ENCODE data around the gene ATXN1. TPM values are rescaled to one million over a fixed set of nuclear protein-coding genes. Genes with fewer than 3 reads are reported as not detected.

Gene ATXN1
- total RNA-seq, 4 donors from 2014 or later: 16.3 to 52.2 (median 25.7) TPM

DNA sequence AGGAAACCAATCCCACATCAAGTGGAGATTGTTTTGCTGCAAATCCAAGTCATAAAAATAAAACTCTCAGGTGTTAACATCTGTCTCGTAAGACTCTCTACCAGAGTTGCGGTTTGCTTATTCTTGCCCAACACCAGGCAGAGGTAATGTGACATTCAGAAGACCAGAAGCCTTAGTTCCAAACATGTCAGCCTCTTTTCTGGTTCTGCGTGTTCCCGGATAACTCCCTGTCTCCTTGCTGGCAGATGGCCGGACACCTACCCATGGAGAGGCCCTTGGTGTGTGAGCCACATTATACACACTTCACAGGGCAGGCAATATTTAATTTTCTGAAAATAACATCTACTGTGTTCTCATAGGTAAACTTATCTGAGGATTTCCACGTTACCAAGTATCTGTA, 449.5 kb downstream of the ATXN1 start:
- intact Hi-C loops (cut with DNase I; ENCODE audit: low total_unique reads): no loop called here
- TF ChIP-seq POLR2A (IDR thresholded peaks at IDR 0.05): no peak
- TF ChIP-seq, protein P1, sequence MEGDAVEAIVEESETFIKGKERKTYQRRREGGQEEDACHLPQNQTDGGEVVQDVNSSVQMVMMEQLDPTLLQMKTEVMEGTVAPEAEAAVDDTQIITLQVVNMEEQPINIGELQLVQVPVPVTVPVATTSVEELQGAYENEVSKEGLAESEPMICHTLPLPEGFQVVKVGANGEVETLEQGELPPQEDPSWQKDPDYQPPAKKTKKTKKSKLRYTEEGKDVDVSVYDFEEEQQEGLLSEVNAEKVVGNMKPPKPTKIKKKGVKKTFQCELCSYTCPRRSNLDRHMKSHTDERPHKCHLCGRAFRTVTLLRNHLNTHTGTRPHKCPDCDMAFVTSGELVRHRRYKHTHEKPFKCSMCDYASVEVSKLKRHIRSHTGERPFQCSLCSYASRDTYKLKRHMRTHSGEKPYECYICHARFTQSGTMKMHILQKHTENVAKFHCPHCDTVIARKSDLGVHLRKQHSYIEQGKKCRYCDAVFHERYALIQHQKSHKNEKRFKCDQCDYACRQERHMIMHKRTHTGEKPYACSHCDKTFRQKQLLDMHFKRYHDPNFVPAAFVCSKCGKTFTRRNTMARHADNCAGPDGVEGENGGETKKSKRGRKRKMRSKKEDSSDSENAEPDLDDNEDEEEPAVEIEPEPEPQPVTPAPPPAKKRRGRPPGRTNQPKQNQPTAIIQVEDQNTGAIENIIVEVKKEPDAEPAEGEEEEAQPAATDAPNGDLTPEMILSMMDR (IDR thresholded peaks at IDR 0.05): no peak
- no peak overlapping the region for H3K4me3 ChIP-seq (ENCODE audit: low read depth, poor library complexity, severe bottlenecking)
- 95 to 97% methylated on average over 6 of the region's 6 CpGs for WGBS, 2 donors
- no peak for DNase-seq (ENCODE audit: low spot score in 2 of 2)

DNA sequence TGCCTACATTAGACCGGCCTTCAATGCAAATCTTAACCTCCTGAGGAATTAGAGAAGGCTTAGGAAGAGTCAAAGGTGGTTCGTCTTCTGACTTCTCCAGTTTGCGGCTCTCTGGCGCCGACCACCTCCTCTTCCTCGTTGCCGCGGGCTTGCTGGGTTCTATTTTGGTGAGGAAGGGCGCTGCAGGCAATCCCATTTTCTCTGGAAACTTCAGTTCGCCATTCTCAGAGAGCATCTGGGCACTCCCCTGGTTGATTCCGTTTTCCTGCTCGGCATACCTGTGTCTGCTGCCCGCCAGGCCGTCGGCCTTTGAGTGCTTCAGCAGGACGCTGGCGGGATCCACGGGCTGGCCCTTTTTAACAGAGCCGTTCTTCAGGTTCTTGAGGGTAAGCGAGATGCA, 454.9 kb downstream of the ATXN1 start:
- H3K4me3 ChIP-seq (ENCODE audit: low read depth, poor library complexity, severe bottlenecking): no peak overlapping the region
- TF ChIP-seq, protein P1 (IDR thresholded peaks at IDR 0.05): no peak
- TF ChIP-seq POLR2A (IDR thresholded peaks at IDR 0.05): no peak
- 90 to 91% methylated on average over 20 of the region's 20 CpGs for WGBS, 2 donors
- DNase-seq (ENCODE audit: low spot score in 2 of 2): no peak
- intact Hi-C loops (cut with DNase I; ENCODE audit: low total_unique reads): no loop called here

DNA sequence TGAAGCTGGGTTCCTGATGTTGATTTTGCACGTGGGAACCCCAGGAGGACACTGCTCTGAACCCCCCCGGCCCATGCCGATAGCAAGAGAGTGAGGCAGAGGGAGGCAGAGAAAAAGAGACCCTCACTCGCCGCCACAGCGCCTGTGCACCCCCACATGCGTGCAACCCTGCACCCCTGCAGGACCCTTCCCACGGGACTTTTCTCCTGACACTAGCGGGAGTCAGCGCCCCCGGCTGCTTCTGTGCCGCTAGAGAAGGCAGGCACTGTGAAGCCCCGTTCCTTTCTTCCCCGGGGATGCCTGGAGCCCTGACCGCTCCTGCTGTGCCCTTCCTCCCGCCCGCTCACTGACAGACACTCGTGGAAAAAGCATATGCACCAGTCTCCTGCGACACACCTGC, 455.5 kb downstream of the ATXN1 start:
- WGBS, 2 donors: 83 to 89% methylated on average over 19 of the region's 19 CpGs
- intact Hi-C loops (cut with DNase I; ENCODE audit: low total_unique reads): no loop called here
- TF ChIP-seq POLR2A (IDR thresholded peaks at IDR 0.05): no peak
- TF ChIP-seq, protein P1 (IDR thresholded peaks at IDR 0.05): no peak
- no peak for DNase-seq (ENCODE audit: low spot score in 2 of 2)
- H3K4me3 ChIP-seq (ENCODE audit: low read depth, poor library complexity, severe bottlenecking): no peak overlapping the region

DNA sequence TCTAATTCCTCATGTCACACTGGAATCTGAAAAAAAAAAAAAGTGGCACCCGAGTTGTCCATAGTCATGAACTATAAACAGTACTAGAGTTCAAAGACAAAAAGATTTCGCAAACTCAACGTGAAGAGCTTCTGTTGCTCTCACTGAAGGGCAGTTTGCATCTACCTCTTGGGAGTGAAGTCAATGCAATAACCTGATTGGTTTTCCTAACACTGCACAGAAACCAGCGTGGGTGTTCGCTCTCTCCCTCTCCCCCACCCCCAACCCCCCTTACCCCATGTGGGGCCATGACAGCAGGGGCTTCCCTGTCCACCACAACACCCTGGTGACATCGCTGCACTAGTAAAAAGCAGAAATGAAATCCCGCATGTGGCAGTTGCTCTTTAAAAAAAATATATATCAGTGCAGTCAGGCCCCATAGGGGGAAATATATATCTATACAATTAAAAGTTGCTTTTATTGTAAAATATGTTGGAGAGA, 456.0 kb downstream of the ATXN1 start:
- intact Hi-C loops (cut with DNase I; ENCODE audit: low total_unique reads): no loop called here
- DNase-seq (ENCODE audit: low spot score in 2 of 2): no peak
- no peak overlapping the region for H3K4me3 ChIP-seq (ENCODE audit: low read depth, poor library complexity, severe bottlenecking)
- 74 to 82% methylated on average over 7 of the region's 7 CpGs for WGBS, 2 donors
- TF ChIP-seq, protein P1 (IDR thresholded peaks at IDR 0.05): no peak
- no peak for TF ChIP-seq POLR2A (IDR thresholded peaks at IDR 0.05)

DNA sequence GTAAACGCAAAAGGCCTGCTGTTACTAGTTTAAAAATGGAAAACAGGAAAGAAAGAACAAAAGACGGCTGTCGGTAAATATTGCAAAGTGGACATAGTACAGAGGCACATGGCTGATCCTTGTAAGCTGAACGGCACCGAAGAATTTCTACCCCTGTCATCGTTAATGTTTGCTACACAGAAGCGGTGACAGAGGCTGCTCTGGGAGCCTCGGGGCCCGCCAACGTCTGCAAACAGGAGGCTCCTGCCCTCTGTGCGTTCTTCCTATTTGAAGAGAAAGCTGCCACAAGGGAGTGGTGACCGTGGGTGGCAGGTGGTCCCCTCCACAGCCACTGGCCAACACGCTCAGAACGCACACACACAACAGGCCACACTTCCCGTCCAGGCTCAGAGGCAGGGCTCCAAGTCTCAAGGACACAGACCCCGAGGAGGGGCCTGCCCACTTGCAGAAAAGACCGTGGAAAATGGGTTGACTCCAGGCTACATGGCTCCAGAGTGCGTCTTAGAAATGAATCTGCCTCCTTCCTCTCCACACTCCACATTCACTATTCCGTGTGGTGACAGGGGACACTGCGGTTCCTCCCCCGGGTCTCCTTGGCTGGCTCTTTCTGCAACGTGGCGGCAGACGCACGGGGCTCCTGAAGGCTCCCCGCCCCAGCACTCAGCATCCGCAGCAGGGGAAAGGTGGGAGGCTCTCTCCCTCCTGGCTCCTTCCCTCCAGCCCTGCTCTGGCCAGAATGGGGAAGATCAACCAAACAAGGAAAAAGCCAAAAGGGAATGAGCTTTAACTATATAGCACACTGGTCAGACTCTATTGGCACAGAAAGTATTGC, 458.3 kb downstream of the ATXN1 start:
- no peak for DNase-seq (ENCODE audit: low spot score in 2 of 2)
- intact Hi-C loops (cut with DNase I; ENCODE audit: low total_unique reads): no loop called here
- TF ChIP-seq POLR2A (IDR thresholded peaks at IDR 0.05): no peak
- TF ChIP-seq, protein P1 (IDR thresholded peaks at IDR 0.05): no peak

More for the DNA sequence above, 458.3 kb downstream of the ATXN1 start:
- WGBS, 2 donors: 80 to 84% methylated on average over 27 of the region's 27 CpGs
- H3K4me3 ChIP-seq (ENCODE audit: low read depth, poor library complexity, severe bottlenecking): no peak overlapping the region

Measured in lower leg skin (tissue), 4 donors.